SK-N-MC (cell line): Measurements from ENCODE around the gene DCUN1D2.

Experiments used
- EZH2 ChIP-seq: fragments of 200-600 bp; sonication (generic); IDR thresholded peaks from one replicate; pipeline ENCODE4 v1.6.1; 2017; ENCODE audit warnings: antibody characterized with exemption
- FOXP2 ChIP-seq: optimal IDR thresholded peaks from 2 replicates; pipeline ENCODE3; 2011; ENCODE audit warnings: mild to moderate bottlenecking, moderate library complexity; ENCODE audit not compliant: insufficient read depth; ENCODE audit errors: extremely low read length, control extremely low read depth
- POLR2AphosphoS5 ChIP-seq: IDR thresholded peaks from 2 replicates; pipeline ENCODE4 v1.6.1; 2012; ENCODE audit warnings: mild to moderate bottlenecking, low read depth, low read length, borderline replicate concordance

GRCh38 chr13:113508521-113509254, 18.2 kb upstream of the DCUN1D2 start:
- TF ChIP-seq EZH2, result no peak
- TF ChIP-seq POLR2AphosphoS5, result no peak
- no peak for TF ChIP-seq FOXP2
